Stimulated activated CD8-positive, alpha-beta memory T cell treated with anti-CD3 and anti-CD28 coated beads, Interleukin-4, amount 100 ng/mL, for 48 hours (primary cell): ENCODE results near the gene OR8G1.
"Not testable (repeated sequence)": the region's sequence is repeated elsewhere in the genome, so short reads cannot be mapped to it uniquely, and the experiment has no call there.

Experiments
- DNase-seq: peaks from one replicate; pipeline ENCODE4 v3.0.0-alpha.2; 2020

Gene OR8G1, protein sequence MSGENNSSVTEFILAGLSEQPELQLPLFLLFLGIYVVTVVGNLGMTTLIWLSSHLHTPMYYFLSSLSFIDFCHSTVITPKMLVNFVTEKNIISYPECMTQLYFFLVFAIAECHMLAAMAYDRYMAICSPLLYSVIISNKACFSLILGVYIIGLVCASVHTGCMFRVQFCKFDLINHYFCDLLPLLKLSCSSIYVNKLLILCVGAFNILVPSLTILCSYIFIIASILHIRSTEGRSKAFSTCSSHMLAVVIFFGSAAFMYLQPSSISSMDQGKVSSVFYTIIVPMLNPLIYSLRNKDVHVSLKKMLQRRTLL

GRCh38 chr11:124240621-124241397 lies at the start of gene OR8G1:
TSS of gene OR8G1 (plus strand) at chr11:124241095. CDS start at chr11:124249676, 8,581 bp downstream.
- no peak for DNase-seq

- DNase-seq, result no peak
Measured at GRCh38 chr11:124193221-124194010, 47.5 kb upstream of the OR8G1 start.

GRCh38 chr11:124194293-124195188 lies 46.4 kb upstream of the OR8G1 start:
- DNase-seq, result no peak

- DNase-seq, result peak; percentile 60
Measured at GRCh38 chr11:124195189-124195734, 45.6 kb upstream of the OR8G1 start.

DNA sequence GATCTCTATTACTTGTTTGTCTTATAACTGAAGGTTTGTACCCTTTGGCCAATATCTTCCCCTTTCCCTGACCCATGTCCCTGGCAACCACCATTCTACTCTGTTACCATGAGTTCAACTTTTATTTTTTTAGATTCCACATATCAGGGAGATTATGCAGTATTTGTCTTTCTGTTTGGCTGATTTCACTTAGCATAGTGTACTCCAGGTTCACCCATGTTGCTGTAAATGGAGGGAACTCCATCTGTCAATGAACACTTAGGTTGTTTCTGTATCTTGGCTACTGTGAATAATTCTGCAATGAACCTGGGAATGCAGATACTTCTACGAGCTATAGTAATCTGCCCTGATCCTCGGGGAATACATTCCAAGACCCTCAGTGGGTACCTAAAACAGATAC lies 42.9 kb upstream of the OR8G1 start:
- no peak for DNase-seq

GRCh38 chr11:124198897-124199296 lies 42.0 kb upstream of the OR8G1 start:
- no peak for DNase-seq

DNA sequence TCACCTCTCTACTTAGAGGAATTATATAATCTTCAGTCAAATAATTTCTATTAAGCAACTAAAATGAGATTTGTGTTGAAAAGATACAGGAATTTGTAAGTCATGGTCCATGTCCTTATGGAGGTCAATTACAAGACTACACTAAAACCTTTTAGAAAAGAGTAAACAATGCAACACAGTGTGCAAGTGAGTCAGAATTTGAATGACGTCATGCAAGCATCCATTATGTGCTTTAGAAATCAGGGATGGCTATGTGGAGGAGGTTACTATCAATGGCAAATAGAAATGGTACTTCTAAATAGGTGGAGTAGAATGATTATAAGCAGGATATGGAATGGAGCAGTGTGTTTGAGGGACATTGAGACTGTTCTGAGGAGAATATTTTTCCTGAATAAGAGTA lies 41.2 kb upstream of the OR8G1 start:
- no peak for DNase-seq

DNA sequence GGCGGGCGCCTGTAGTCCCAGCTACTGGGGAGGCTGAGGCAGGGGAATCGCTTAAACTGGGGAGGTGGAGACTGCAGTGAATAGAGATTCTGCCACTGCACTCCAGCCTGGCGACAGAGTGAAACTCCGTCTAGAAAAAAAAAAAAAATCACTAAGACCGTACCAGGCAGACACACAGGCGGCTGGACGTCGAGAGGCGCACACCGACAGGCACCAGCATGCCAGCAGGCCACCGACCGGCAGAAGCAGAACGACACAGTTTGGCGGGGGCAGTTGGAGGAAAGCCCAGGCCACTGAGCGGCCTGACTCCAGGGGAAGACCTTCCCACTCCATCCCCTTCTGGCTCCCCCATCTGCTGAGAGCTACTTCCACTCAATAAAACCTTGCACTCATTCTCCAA lies 40.2 kb upstream of the OR8G1 start:
- DNase-seq, result no peak

DNA sequence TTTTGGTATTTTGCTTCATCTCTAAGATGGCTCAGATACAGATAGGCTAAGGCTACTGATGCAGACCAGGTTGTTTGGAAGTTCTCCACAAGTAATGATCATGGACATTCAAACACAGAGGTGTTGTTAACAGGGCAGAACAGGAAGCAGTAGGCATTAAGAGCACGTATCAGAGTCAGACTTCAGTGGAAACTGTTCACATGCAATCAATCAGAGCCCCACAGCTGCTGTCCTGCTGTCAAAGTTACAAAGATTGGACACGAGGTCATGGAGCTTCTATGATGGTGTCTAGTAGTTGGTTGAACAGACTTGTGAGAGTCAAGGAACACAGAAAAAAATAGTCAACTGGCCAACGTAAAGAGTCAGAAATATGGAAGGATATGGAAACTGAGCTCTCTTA lies 37.9 kb upstream of the OR8G1 start:
- DNase-seq, result no peak

DNA sequence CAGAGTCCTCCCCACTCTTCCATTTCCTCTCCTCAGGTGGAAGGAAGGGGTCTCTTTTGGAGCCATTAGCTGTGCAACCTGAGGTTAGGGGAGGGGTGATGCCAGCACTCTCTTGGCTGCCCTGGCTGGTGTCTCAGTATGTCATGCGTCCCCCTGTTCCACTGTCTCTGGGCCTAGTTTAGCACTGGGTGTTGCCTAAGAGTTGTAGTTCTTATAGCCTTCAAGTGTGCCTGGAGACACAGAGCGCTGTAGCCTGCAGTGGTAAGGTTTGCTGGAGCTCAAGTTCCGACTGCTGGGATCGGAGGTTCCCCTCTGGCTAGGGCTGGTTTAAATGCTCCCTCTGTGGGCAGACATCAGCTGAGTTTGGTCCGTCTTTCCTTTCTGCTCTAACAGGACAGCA lies 36.9 kb upstream of the OR8G1 start:
- no peak for DNase-seq

GRCh38 chr11:124207102-124207792 lies 33.6 kb upstream of the OR8G1 start:
- DNase-seq, result no peak

DNA sequence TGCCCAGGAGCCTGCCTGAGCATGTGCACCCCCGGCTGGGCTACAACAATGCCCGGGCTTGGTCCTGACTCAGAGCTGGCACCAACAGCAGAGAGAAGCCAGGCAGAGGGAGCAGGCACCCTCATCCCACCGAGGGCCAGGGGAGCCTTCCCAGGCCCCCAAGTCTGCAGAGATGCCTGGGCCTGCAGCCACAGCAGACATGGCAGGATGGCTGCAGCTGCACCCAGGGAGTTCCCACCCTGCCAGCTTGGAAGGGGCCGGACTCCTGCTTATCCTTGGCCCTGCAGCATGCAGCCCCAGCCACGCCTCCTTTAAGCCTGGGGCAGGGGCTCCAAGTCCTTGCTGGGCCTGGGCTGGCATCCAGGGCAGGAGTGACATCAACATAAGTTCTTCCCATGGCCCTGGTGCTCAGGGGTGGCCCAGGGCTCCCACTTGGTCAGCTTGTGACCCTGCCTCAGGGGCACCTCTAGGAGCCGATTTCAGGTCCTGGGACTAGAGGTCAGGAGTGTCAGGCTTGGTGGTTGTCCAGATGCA lies 31.0 kb upstream of the OR8G1 start:
- no peak for DNase-seq

GRCh38 chr11:124210421-124210820 lies 30.5 kb upstream of the OR8G1 start:
- DNase-seq, result no peak

- DNase-seq, result no peak
Measured at GRCh38 chr11:124211321-124211720, 29.6 kb upstream of the OR8G1 start.

DNA sequence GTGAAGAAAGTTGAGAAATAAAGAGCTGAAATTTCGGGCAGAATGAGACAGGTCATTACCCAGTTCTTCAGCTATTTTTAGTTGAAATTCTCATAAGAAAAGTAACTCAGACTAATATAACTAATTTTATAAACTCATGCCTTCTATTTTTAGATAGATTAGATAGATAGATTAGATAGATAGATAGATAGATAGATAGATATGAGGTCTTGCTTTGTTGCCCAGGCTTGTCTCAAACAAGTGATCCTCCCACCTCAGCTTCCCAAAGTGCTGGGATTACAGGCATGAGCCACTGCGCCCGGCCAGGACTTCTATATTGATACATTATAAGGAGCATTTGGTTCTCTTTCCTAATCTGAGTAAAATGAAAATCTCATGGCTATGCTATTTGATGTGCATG lies 26.9 kb upstream of the OR8G1 start:
- no peak for DNase-seq

DNA sequence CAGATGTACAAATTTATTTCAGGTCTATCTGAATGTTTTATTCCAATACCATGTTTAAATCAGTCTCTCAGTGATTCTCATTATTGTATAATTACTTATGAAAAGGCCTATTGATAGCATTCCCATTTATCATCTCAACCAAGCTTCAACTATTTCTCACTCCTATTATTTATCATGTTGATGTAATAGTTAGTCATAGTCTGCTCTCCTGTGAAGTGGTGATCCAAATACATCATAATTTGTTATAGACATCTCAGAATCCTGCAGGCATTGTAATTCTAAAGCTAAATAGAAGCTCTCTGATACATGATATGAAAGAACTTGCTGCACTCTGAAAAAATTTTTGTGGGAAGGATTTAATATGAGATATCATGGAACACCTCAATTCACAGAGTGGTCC lies 21.8 kb upstream of the OR8G1 start:
- DNase-seq, result no peak

- no peak for DNase-seq
Measured at GRCh38 chr11:124222407-124222806, 18.5 kb upstream of the OR8G1 start.

DNA sequence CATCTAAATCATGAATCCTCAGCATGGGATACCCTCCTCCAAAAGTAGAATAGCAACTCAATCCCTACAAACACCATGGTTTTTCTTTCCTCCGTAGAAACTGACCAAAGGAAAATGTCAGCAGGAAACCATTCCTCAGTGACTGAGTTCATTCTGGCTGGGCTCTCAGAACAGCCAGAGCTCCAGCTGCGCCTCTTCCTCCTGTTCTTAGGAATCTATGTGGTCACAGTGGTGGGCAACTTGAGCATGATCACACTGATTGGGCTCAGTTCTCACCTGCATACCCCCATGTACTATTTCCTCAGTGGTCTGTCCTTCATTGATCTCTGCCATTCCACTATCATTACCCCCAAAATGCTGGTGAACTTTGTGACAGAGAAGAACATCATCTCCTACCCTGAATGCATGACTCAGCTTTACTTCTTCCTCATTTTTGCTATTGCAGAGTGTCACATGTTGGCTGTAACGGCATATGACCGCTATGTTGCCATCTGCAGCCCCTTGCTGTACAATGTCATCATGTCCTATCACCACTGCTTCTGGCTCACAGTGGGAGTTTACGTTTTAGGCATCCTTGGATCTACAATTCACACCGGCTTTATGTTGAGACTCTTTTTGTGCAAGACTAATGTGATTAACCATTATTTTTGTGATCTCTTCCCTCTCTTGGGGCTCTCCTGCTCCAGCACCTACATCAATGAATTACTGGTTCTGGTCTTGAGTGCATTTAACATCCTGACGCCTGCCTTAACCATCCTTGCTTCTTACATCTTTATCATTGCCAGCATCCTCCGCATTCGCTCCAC lies 16.1 kb upstream of the OR8G1 start:
- not testable (repeated sequence) for DNase-seq

DNA sequence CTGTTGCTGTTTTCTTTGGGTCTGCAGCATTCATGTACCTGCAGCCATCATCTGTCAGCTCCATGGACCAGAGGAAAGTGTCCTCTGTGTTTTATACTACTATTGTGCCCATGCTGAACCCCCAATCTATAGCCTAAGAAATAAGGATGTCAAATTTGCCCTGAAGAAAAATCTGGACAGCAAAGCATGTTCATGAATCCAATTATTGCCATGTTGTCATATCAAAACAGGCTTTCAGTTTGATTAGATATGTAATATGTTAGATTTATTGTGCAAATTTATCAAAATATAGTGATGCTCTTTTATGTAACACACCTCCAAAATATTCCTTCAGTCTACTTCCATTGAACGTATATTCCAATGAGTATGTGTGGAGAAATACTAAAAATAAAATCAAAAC lies 15.4 kb upstream of the OR8G1 start:
- no peak for DNase-seq

GRCh38 chr11:124233376-124233775 lies 7.5 kb upstream of the OR8G1 start:
- no peak for DNase-seq
